ENCODE data around the gene TWSG1. TPM values are rescaled to one million over a fixed set of nuclear protein-coding genes. Genes with fewer than 3 reads are reported as not detected.

TWSG1 gene
- total and polyA plus RNA-seq, 2 of the 13 experiments (the other 11 are each of a cell fraction or from before 2014, with no cell fraction given) = 6.6 to 9.4 TPM

- TF ChIP-seq ZBTB10 (CRISPR knock-in tag; IDR thresholded peaks at IDR 0.05; ENCODE audit: borderline replicate concordance) = no peak
- TF ChIP-seq PHF8 (CRISPR knock-in tag; IDR thresholded peaks at IDR 0.05) = no peak; the same call in 1 of the 2 replicates
- TF ChIP-seq KLF16 (CRISPR knock-in tag; IDR thresholded peaks at IDR 0.05) = no peak
- 0 out of 2 replicates have a peak, but pooled peaks have one; percentile 24 for TF ChIP-seq ZNF766 (CRISPR knock-in tag; IDR thresholded peaks at IDR 0.05; ENCODE audit: borderline replicate concordance)
- TF ChIP-seq RBM39 (IDR thresholded peaks at IDR 0.05; ENCODE audit: low read depth, low read length, poor library complexity, severe bottlenecking) = no peak
- TF ChIP-seq FOSL2 (CRISPR knock-in tag; IDR thresholded peaks at IDR 0.05) = no peak
- TF ChIP-seq ZNF660 (CRISPR knock-in tag; IDR thresholded peaks at IDR 0.05; ENCODE audit: borderline replicate concordance, low read depth) = no peak
- TF ChIP-seq ZNF569 (CRISPR knock-in tag; IDR thresholded peaks at IDR 0.05; ENCODE audit: borderline replicate concordance) = no peak
- TF ChIP-seq ZNF225 (CRISPR knock-in tag; IDR thresholded peaks at IDR 0.05) = 0 out of 2 replicates have a peak, but pooled peaks have one; percentile 40
- no peak for TF ChIP-seq ZNF746 (CRISPR knock-in tag; IDR thresholded peaks at IDR 0.05)
- no peak for TF ChIP-seq ZBTB42 (CRISPR knock-in tag; IDR thresholded peaks at IDR 0.05)
- no peak for TF ChIP-seq ZNF335 (CRISPR knock-in tag; IDR thresholded peaks at IDR 0.05)
- no peak for TF ChIP-seq ZNF512B (CRISPR knock-in tag; IDR thresholded peaks at IDR 0.05; ENCODE audit: borderline replicate concordance)
- 0 out of 2 replicates have a peak, but pooled peaks have one; percentile 19 for TF ChIP-seq NRL (CRISPR knock-in tag; IDR thresholded peaks at IDR 0.05; ENCODE audit: borderline replicate concordance)
- TF ChIP-seq MED1 (CRISPR knock-in tag; IDR thresholded peaks at IDR 0.05) = no peak
- no peak for TF ChIP-seq FOXO4 (CRISPR knock-in tag; conservative IDR thresholded peaks at IDR 0.05)
- TF ChIP-seq ELK4 (CRISPR knock-in tag; IDR thresholded peaks at IDR 0.05; ENCODE audit: borderline replicate concordance) = no peak
- 0 out of 2 replicates have a peak, but pooled peaks have one; percentile 59 for TF ChIP-seq BRCA1 (CRISPR knock-in tag; IDR thresholded peaks at IDR 0.05)
- no peak for TF ChIP-seq ZNF510 (CRISPR knock-in tag; IDR thresholded peaks at IDR 0.05; ENCODE audit: low read depth)
- TF ChIP-seq ZBTB3 (CRISPR knock-in tag; IDR thresholded peaks at IDR 0.05; ENCODE audit: borderline replicate concordance, low read depth) = no peak
- no peak for TF ChIP-seq HNRNPLL (IDR thresholded peaks at IDR 0.05; ENCODE audit: low read depth, low read length, poor library complexity, severe bottlenecking)
These were observed 562 bp downstream of the TWSG1 start (continued) for GRCh38 chr18:9334973-9335696.

Data from HepG2 (cell line).